A549 (cell line): ENCODE measurements around the gene DYNC1H1.

Experiments
- CBX2 ChIP-seq: fragments of 200-600 bp; sonication (generic); IDR thresholded peaks from 2 replicates; pipeline ENCODE4 v1.6.1; 2016; ENCODE audit warnings: low read depth, mild to moderate bottlenecking, borderline replicate concordance
- CHD2 ChIP-seq: fragments of 150-350 bp; IDR thresholded peaks from 2 replicates; pipeline ENCODE4 v1.6.1; 2014; ENCODE audit warnings: low read length; ENCODE audit not compliant: partially characterized antibody
- EHMT2 ChIP-seq: fragments of 200-600 bp; sonication (generic); IDR thresholded peaks from 2 replicates; pipeline ENCODE4 v1.6.1; 2016; ENCODE audit warnings: antibody characterized with exemption, low read depth, mild to moderate bottlenecking, moderate library complexity
- HMGXB4 ChIP-seq: fragments of 250-450 bp; sonication (Bioruptor Pico); IDR thresholded peaks from 2 replicates; pipeline ENCODE4 v1.5.0; 2021; ENCODE audit warnings: mild to moderate bottlenecking, moderate library complexity, borderline replicate concordance
- JUNB ChIP-seq: fragments of >200 bp; sonication (Bioruptor Twin); formaldehyde crosslinking; IDR thresholded peaks from 2 replicates; pipeline ENCODE4 v1.6.1; 2016
- KDM1A ChIP-seq: fragments of 200-600 bp; sonication (generic); IDR thresholded peaks from 2 replicates; pipeline ENCODE4 v1.6.1; 2016; ENCODE audit warnings: low read depth, mild to moderate bottlenecking
- MAX ChIP-seq: IDR thresholded peaks from 2 replicates; pipeline ENCODE4 v1.6.1; 2012
- MYC ChIP-seq: IDR thresholded peaks from 2 replicates; pipeline ENCODE4 v1.6.1; 2012; ENCODE audit warnings: mild to moderate bottlenecking, inconsistent platforms, low read length, improper control_type of control experiment, borderline replicate concordance
- POLR2A ChIP-seq: IDR thresholded peaks from 2 replicates; pipeline ENCODE4 v1.6.1; 2012; ENCODE audit warnings: mild to moderate bottlenecking, low read length
- REST ChIP-seq: fragments of 200-600 bp; sonication (generic); IDR thresholded peaks from 2 replicates; pipeline ENCODE4 v1.6.1; 2016; ENCODE audit warnings: antibody characterized with exemption, mild to moderate bottlenecking, moderate library complexity
- RNF2 ChIP-seq: fragments of 200-600 bp; sonication (generic); IDR thresholded peaks from 2 replicates; pipeline ENCODE4 v1.6.1; 2016; ENCODE audit warnings: low read depth, mild to moderate bottlenecking, antibody characterized with exemption, moderate library complexity, borderline replicate concordance
- USF2 ChIP-seq: fragments of 450-650 bp; IDR thresholded peaks from 2 replicates; pipeline ENCODE4 v1.6.1; 2014; ENCODE audit warnings: antibody characterized with exemption
- TF ChIP-seq, protein P1 (sequence below): fragments of >200 bp; sonication (Bioruptor Twin); formaldehyde crosslinking; IDR thresholded peaks from 3 replicates; pipeline ENCODE4 v1.5.1; 2016
- TF ChIP-seq, protein P2 (sequence below): fragments of 250-450 bp; sonication (Bioruptor Pico); IDR thresholded peaks from 2 replicates; pipeline ENCODE4 v1.5.0; 2020; ENCODE audit warnings: low read depth, mild to moderate bottlenecking, moderate library complexity

GRCh38 chr14:101986953-101987352, 22.6 kb downstream of the DYNC1H1 start:
- TF ChIP-seq, protein P1, sequence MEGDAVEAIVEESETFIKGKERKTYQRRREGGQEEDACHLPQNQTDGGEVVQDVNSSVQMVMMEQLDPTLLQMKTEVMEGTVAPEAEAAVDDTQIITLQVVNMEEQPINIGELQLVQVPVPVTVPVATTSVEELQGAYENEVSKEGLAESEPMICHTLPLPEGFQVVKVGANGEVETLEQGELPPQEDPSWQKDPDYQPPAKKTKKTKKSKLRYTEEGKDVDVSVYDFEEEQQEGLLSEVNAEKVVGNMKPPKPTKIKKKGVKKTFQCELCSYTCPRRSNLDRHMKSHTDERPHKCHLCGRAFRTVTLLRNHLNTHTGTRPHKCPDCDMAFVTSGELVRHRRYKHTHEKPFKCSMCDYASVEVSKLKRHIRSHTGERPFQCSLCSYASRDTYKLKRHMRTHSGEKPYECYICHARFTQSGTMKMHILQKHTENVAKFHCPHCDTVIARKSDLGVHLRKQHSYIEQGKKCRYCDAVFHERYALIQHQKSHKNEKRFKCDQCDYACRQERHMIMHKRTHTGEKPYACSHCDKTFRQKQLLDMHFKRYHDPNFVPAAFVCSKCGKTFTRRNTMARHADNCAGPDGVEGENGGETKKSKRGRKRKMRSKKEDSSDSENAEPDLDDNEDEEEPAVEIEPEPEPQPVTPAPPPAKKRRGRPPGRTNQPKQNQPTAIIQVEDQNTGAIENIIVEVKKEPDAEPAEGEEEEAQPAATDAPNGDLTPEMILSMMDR: no peak
- no peak for TF ChIP-seq REST
- TF ChIP-seq KDM1A: no peak
- TF ChIP-seq POLR2A: no peak
- no peak for TF ChIP-seq JUNB
- TF ChIP-seq, protein P2, sequence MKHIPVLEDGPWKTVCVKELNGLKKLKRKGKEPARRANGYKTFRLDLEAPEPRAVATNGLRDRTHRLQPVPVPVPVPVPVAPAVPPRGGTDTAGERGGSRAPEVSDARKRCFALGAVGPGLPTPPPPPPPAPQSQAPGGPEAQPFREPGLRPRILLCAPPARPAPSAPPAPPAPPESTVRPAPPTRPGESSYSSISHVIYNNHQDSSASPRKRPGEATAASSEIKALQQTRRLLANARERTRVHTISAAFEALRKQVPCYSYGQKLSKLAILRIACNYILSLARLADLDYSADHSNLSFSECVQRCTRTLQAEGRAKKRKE (CRISPR knock-in tag): no peak
- no peak for TF ChIP-seq CBX2
- no peak for TF ChIP-seq MAX
- TF ChIP-seq CHD2: no peak
- TF ChIP-seq HMGXB4 (CRISPR knock-in tag): no peak
- no peak for TF ChIP-seq USF2
- TF ChIP-seq EHMT2: no peak
- no peak for TF ChIP-seq RNF2
- no peak for TF ChIP-seq MYC
